ENCODE results near the gene CNNM4.

Gene CNNM4

DNA sequence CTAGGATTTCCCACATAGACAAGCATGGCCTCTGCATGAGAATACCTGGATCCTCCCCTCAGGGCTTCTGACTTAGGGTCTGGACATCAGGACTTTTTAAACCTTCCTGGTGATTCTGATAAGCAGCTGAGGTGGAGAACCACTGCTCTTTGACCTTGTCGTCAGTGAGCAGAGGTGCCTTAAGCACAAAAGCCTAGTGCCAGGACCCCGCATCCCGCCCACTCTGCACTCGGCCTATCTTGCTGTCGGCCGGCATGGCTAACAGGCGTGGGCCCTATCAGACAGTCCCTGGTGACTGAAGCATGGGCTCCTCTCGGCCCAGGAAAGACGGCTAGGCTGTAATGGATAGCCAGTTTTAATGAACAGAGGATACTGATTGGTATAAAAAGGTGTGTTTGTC lies 76.9 kb downstream of the CNNM4 start:
- DNase-seq = no peak

GRCh38 chr2:96838345-96839292 lies 77.9 kb downstream of the CNNM4 start:
- no peak for DNase-seq

DNA sequence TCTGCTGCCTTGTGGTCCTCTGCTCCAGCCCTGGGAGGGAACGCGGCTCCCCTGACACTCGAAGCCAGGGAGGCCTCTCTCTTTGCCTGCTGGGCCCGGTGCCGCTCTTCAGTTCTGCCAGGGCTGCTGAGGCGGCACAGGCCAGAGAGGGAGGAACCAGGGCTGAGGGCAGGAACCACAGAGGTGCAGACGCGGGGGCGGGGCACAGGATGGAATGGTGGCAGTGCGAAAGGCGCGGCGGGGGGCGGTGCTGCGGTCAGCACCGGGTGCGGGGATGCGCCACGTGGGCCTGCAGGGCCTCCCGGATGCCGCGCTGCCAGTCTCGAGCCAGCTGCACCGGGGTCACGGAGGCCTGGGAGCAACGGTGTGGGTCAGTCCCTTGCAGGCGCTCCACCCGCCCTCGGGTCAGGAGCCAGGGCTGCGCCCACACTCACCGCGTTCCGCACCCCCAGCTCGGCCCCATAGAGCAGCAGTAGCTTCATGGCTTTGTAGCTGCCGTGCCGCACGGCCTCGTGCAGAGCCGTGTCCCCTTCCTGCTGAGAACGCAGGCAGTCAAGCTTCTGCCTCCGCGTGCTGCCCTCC lies 78.7 kb downstream of the CNNM4 start:
- no peak for DNase-seq

- no peak for DNase-seq
Observed at GRCh38 chr2:96839875-96840850, 79.5 kb downstream of the CNNM4 start.

DNA sequence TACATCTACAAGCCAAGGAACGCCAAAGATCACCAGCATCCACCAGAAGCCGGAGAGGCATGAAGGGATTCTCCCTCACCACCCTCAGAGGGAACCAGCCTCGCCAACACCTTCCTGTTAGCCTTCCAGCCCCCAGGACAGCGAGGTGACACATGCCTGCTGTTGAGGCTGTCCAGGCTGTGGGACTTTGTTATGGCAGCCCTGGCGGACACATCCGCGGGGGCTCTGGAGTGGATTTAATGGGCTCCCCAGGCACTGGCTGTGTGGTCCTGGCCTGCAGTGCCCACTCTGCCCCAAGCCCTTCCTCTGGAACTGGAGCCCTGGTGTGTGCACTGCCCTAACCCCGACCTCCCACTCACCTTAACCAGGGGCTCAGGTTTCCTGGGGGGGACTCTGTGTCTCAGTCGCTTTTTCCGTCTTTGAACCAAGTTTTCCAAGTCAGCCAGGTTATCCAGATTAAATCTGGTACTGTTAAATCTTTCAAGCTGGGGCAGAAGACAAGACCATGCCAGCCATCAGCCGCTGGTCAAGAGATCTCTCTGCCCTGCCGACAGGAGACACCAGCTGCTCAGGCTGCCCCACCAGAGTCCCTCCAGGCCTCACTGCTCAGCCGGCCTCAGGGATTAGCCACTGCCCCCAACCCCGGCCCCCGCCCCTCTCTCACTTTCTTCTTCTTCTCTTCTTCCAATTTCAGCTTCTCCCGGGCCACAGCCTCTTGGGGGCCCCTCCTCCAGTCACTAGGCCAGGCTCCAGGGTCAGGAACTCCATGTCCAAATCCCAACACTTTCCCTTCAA lies 81.2 kb downstream of the CNNM4 start:
- no peak for DNase-seq

GRCh38 chr2:96842600-96842999 lies 81.9 kb downstream of the CNNM4 start:
- DNase-seq = no peak

GRCh38 chr2:96843538-96844268 lies 83.0 kb downstream of the CNNM4 start, which contains the start of gene ANKRD23:
Gene ANKRD23, minus strand, starts transcription at chr2:96844021. Its CDS starts 29 bp downstream, at chr2:96843992.
- no peak for DNase-seq

GRCh38 chr2:96844405-96844808 lies 83.7 kb downstream of the CNNM4 start:
- no peak for DNase-seq

DNA sequence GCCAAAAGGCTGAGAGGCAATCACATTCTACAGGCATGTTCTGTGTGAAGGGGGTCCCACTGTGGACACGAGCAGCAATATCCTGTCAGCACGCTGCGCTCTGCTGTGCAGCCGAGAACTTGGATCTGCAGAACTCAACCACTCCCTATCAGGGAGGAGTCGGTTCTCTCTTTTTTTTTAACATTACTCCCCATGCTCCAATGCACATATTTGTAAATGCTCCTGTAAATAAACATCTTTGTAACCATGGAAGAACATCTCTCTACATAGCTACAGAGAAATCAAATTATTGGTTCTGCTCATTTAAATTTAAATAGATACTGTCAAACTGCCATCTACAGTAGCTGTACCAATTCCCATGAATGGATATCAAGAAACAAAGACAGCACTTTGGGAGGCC lies 86.1 kb downstream of the CNNM4 start:
- no peak for DNase-seq

- DNase-seq = no peak
Observed at GRCh38 chr2:96847586-96847985, 86.9 kb downstream of the CNNM4 start.

DNA sequence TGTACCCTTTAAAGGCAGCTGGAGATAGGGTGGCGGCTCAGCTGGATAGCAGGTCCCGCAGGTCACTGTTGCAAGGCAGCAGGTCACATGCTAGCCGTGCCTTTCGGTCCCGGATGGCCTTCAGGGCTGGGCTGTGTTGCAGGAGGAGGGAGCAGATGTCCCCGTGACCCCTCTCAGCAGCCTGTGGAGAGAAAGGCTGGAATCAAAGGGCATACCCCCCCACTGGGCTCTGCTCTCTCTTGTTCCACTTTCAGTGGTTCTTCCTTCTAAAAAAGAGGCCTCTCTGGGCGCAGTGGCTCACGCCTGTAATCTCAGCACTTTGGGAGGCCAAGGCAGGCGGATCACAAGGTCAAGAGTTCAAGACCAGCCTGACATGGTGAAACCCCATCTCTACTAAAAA lies 87.6 kb downstream of the CNNM4 start:
- no peak for DNase-seq

DNA sequence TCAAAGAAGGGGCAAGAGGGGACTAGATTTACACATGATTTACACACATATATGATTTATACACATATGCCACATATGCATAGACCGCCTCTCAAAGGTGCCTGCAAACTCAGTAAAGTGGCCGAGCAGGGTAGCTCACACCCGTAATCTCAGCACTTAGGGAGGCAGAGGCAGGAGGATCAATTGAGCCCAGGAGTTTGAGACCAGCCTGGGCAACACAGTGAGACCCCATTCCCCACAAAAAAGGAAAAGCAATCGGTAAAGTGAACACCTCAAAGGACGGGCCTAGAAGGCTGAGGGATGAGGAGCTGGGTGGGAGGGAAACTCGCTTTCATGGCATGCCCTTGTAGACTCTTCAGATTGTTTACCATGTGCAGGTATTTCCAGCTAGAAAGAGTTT lies 92.0 kb downstream of the CNNM4 start:
- no peak for DNase-seq

DNA sequence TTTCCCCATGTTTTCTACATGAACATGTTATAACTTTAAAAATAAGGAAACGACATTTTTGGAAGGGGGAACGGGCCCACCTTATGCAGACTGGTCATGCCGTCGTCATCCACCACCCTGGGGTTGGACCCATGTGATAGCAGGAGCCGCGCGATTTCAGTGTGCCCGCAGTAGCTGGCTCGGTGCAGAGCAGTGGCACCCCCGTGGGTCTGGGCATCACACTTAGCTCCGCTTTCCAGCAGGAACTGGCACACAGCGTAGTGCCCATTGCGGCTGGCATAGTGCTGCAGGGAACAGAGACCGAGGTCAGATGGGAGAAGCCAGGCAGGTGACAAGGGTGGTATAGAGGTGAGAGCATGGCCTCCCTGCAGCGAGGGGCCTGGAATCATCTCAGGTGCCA lies 92.6 kb downstream of the CNNM4 start:
- DNase-seq = no peak

DNA sequence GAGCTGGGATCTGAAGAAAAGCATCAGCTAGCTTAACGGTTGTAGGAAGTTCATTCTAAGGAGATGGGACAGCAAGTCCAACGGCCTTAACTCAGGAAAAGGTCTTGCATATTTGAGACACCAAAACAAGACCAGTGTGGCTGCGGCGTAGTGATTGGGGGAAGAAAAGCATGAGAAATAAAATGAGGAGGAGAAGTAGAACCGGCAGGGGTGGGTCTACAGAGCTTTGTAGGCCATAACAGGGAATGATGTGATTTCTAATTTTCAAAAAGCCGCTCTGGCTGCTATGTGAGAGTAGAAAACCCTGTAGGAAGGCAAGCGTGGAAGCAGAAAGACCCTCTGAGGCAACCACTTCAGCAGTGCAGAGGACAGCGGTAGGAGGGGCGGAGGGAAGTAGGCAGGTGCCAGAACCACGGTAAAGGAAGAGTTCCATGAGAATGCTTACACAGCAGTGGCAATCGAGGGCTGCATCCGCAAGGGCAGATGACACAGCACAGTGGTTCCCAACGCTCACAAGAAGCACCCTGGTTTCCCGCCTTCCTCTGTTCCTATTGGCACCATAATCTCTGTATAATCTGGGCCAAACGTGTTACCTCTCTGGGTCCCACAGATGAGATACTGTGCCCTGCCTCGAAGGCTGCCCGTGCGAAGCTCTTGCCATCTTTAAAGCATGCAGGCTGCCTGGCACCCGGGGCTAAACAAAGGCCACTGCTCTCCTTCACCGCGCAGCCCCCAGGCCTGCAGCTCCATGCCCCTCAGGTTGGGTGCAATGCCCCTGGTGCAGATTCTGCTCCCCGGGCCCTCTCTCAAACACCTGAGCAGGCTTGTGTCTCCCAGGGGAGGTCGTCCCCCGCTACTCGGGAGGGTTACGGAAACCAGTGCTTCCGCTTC lies 96.3 kb downstream of the CNNM4 start:
- no peak for DNase-seq

DNA sequence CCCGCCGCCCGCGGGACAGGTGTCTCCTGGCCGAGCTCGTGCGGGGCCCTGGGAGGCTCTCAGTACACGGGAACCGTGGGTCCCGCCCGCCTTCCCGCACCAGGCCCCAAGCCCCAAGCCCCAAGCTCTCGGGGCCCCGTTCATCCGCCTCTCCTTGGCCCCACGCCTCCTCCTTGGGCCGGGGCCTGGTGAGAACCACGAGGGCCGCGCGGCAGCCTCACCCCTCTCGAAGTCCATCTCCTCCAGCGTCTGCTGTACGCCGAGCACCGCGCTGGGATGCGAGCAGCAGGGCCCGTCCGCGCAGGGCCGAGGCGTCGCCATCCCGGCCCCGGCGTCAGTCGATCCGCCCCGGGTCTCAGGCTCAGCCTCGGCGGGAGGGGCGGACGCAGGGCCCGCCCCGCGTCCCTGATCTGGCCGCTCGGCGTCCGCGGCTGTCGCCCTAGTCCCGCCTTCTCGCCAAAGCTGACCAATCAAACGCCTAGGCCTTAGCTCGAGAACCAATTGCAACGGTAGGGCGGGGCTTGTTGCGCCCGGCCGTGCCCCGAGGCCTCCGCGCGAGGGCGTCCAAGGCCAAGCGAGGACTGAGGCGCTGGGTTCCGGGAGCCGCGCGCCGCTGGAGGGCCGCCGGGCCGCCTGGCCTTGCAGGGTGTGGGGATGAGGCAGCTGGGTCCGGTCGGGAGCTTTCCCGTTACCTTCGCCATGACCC lies 97.1 kb downstream of the CNNM4 start, which contains the start of gene ANKRD39:
TSS of gene ANKRD39 (minus strand) at position 350 of the 706 bp plus-strand sequence. CDS start at position 321, 29 bp downstream.
- peak; percentile 97 for DNase-seq

- no peak for DNase-seq
Observed at GRCh38 chr2:96859099-96859649, 98.5 kb downstream of the CNNM4 start.

DNA sequence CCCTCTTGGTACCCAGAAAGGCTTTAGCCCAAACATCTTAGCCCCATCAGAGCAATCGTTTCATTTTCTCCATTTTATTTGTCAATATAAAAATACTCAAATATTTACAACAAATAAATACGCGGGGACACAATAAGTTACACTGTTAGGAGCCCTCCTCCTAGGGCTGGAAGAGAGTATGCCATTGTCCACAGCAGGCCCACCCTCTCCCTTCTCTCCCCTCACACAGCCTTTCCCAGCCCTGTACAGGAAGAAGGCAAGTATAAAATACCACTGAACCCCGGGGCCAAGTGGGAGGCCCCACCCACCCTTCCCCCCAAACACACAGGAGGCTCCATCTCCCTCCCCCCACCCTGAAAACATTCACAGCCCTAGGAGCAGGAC lies 99.0 kb downstream of the CNNM4 start:
- DNase-seq = no peak

GRCh38 chr2:96860065-96861029 lies 99.6 kb downstream of the CNNM4 start:
- no peak for DNase-seq

All from NCI-H2171 (cell line).